GM19328 (cell line): ENCODE data around the gene VCAN.

Source experiments
- ATAC-seq: cut with Tn5 transposase; IDR thresholded peaks from one replicate; pipeline ENCODE4 v1.9.1; 2021; ENCODE audit warnings: mild to moderate bottlenecking, moderate library complexity; ENCODE audit not compliant: unreplicated experiment

VCAN gene

GRCh38 chr5:83559118-83559785 is 87.7 kb downstream of the VCAN start:
- no peak for ATAC-seq

GRCh38 chr5:83562071-83562606 is 90.6 kb downstream of the VCAN start:
- no peak for ATAC-seq

GRCh38 chr5:83562791-83563557 is 91.4 kb downstream of the VCAN start:
- no peak for ATAC-seq

- ATAC-seq, result no peak
Observed at GRCh38 chr5:83563631-83564030, 92.1 kb downstream of the VCAN start.

- no peak for ATAC-seq
Observed at GRCh38 chr5:83564069-83564749, 92.7 kb downstream of the VCAN start.

- ATAC-seq, result no peak
Observed at GRCh38 chr5:83567741-83568140, 96.2 kb downstream of the VCAN start.

- ATAC-seq, result no peak
Observed at GRCh38 chr5:83568186-83568585, 96.6 kb downstream of the VCAN start.

GRCh38 chr5:83570916-83571315 is 99.4 kb downstream of the VCAN start:
- ATAC-seq, result no peak

GRCh38 chr5:83572271-83572670 is 100.7 kb downstream of the VCAN start:
- no peak for ATAC-seq

- no peak for ATAC-seq
Observed at GRCh38 chr5:83576341-83576740, 104.8 kb downstream of the VCAN start.

- ATAC-seq, result no peak
Observed at GRCh38 chr5:83577036-83577636, 105.6 kb downstream of the VCAN start.

GRCh38 chr5:83583859-83584258 is 112.3 kb downstream of the VCAN start:
- no peak for ATAC-seq

GRCh38 chr5:83586874-83587776 is 115.6 kb downstream of the VCAN start:
- ATAC-seq, result no peak

- no peak for ATAC-seq
Observed at GRCh38 chr5:83589786-83590185, 118.2 kb downstream of the VCAN start.

- ATAC-seq, result no peak
Observed at GRCh38 chr5:83590966-83591365, 119.4 kb downstream of the VCAN start.

- no peak for ATAC-seq
Observed at GRCh38 chr5:83595217-83595616, 123.7 kb downstream of the VCAN start.

GRCh38 chr5:83608122-83608521 is 136.6 kb downstream of the VCAN start:
- ATAC-seq, result no peak

GRCh38 chr5:83614841-83615240 is 143.3 kb downstream of the VCAN start:
- no peak for ATAC-seq

- ATAC-seq, result no peak
Observed at GRCh38 chr5:83628360-83628759, 156.8 kb downstream of the VCAN start.
